DND-41 (cell line): ENCODE measurements around the gene C1orf141.

Experiments used
- ATAC-seq: fragments of 200-7000 bp; cut with Tn5 transposase; 3 replicates; pipeline ENCODE4 v1.9.1; 2021; ENCODE audit warnings: low read depth; ENCODE audit not compliant: insufficient read depth
- DNase-seq: peaks from one replicate; pipeline ENCODE4 v3.0.0-alpha.2; 2020
- H2AFZ ChIP-seq: 2 replicates; pipeline ENCODE4 v1.6.0; 2012; ENCODE audit warnings: low read depth, low read length
- H3K27ac ChIP-seq: 2 replicates; pipeline ENCODE4 v1.5.1; 2012; ENCODE audit warnings: low read length, inconsistent platforms
- H3K27me3 ChIP-seq: fragments of 200-600 bp; sonication (generic); 2 replicates; pipeline ENCODE4 v1.6.0; 2012; ENCODE audit warnings: low read length, mild to moderate bottlenecking, inconsistent platforms; ENCODE audit not compliant: insufficient read depth, poor library complexity
- H3K36me3 ChIP-seq: 2 replicates; pipeline ENCODE4 v1.5.1; 2012; ENCODE audit warnings: low read length, inconsistent platforms; ENCODE audit not compliant: insufficient read depth
- H3K4me1 ChIP-seq: 2 replicates; pipeline ENCODE4 v1.5.1; 2012; ENCODE audit warnings: mild to moderate bottlenecking, low read length; ENCODE audit not compliant: insufficient read depth
- H3K4me2 ChIP-seq: 2 replicates; pipeline ENCODE4 v1.6.0; 2012; ENCODE audit warnings: mild to moderate bottlenecking, moderate library complexity, low read length, inconsistent platforms; ENCODE audit not compliant: insufficient read depth
- H3K4me3 ChIP-seq, 2 experiments: fragments of 200-600 bp in 1 of 2; shearing (Covaris generic) in 1 of 2; 2 replicates each; pipeline ENCODE4 v1.5.1; 2012 to 2016; ENCODE audit warnings: inconsistent platforms in 2 of 2, low read length in 2 of 2, mild to moderate bottlenecking in 2 of 2, low read depth in 1 of 2, moderate library complexity in 1 of 2
- H3K79me2 ChIP-seq: 2 replicates; pipeline ENCODE4 v1.6.0; 2012; ENCODE audit warnings: low read length, inconsistent platforms; ENCODE audit not compliant: insufficient read depth
- H3K9ac ChIP-seq: 2 replicates; pipeline ENCODE4 v1.6.0; 2012; ENCODE audit warnings: low read depth, mild to moderate bottlenecking, inconsistent platforms, low read length, moderate library complexity
- H3K9me3 ChIP-seq: 2 replicates; pipeline ENCODE4 v1.5.1; 2012; ENCODE audit warnings: low read length, moderate library complexity, mild to moderate bottlenecking, inconsistent platforms; ENCODE audit not compliant: insufficient read depth, severe bottlenecking
- H4K20me1 ChIP-seq: 2 replicates; pipeline ENCODE4 v1.6.0; 2012; ENCODE audit warnings: low read length; ENCODE audit not compliant: insufficient read depth
- EZH2 ChIP-seq: IDR thresholded peaks from 3 replicates; pipeline ENCODE4 v1.6.1; 2012; ENCODE audit warnings: borderline replicate concordance, low read depth, mild to moderate bottlenecking, moderate library complexity, low read length, inconsistent platforms; ENCODE audit not compliant: severe bottlenecking
- TF ChIP-seq, protein P1 (sequence below): IDR thresholded peaks from 2 replicates; pipeline ENCODE4 v1.5.1; 2012; ENCODE audit warnings: borderline replicate concordance, low read length, moderate library complexity, mild to moderate bottlenecking; ENCODE audit not compliant: poor library complexity, severe bottlenecking; ENCODE audit errors: extremely low read depth

The C1orf141 gene

DNA sequence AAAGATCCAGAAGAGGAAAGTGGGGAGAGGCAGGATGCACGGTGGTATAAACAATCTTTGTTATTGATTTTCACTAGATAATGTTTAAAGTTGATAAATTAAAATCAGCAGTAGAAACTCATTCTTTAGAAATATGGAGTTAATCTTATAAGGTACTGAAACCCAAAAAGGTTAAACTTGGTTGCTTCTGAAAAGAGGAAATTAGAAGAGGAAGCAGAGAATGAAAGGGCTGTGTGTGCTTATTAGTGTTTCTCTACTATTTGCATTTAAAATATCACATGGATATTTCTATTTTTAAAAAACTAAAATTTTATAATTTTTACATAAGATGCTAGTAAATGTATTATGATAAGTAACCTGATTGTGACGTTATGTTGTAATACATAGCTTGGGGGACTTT lies 24.4 kb downstream of the C1orf141 start:
- Histone ChIP-seq H3K4me3 (no peak overlapping the region), H3K27ac (no peak overlapping the region), H3K9me3 (peaks cover 2% of the 10 kb centered on the region), H3K36me3 (no peaks in the 10 kb centered on the region), H3K27me3 (no peaks in the 10 kb centered on the region), H2AFZ (no peak overlapping the region), H3K79me2 (no peaks in the 10 kb centered on the region), H3K4me1 (no peaks in the 10 kb centered on the region), H4K20me1 (no peaks in the 10 kb centered on the region), H3K4me2 (no peak overlapping the region), H3K9ac (no peak overlapping the region)
- TF ChIP-seq, protein P1, sequence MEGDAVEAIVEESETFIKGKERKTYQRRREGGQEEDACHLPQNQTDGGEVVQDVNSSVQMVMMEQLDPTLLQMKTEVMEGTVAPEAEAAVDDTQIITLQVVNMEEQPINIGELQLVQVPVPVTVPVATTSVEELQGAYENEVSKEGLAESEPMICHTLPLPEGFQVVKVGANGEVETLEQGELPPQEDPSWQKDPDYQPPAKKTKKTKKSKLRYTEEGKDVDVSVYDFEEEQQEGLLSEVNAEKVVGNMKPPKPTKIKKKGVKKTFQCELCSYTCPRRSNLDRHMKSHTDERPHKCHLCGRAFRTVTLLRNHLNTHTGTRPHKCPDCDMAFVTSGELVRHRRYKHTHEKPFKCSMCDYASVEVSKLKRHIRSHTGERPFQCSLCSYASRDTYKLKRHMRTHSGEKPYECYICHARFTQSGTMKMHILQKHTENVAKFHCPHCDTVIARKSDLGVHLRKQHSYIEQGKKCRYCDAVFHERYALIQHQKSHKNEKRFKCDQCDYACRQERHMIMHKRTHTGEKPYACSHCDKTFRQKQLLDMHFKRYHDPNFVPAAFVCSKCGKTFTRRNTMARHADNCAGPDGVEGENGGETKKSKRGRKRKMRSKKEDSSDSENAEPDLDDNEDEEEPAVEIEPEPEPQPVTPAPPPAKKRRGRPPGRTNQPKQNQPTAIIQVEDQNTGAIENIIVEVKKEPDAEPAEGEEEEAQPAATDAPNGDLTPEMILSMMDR = no peak
- TF ChIP-seq EZH2 = no peak
- no peak for DNase-seq
- no peak for ATAC-seq

DNA sequence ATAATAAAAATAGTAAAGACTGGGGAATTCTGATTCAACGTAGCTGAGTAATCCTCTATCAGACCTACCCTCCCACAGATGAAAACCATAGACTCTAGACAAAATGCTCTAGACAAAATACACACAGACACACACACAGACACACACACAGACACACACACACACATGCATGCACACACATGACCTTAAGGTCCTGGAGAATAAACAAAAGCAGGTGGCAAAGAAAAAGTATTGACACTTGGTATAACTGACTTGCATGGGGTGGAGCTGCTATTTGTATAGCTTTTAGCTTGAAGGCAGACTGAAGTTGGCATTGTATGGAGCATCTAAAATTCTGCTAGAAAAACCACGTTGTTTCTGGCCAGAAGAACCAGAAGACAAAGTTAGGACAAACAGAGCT lies 29.3 kb downstream of the C1orf141 start:
- H3K4me2 ChIP-seq = no peak overlapping the region
- no peak overlapping the region for H3K9ac ChIP-seq
- no peaks in the 10 kb centered on the region for H3K36me3 ChIP-seq
- peaks cover 4% of the 10 kb centered on the region for H3K27me3 ChIP-seq
- H3K4me3 ChIP-seq = no peak overlapping the region
- H3K4me1 ChIP-seq = no peaks in the 10 kb centered on the region
- ATAC-seq = no peak
- no peak for TF ChIP-seq EZH2
- TF ChIP-seq, protein P1 = no peak
- H2AFZ ChIP-seq = no peak overlapping the region
- H3K27ac ChIP-seq = no peak overlapping the region
- no peaks in the 10 kb centered on the region for H4K20me1 ChIP-seq
- H3K9me3 ChIP-seq = no peaks in the 10 kb centered on the region
- DNase-seq = no peak
- no peaks in the 10 kb centered on the region for H3K79me2 ChIP-seq

DNA sequence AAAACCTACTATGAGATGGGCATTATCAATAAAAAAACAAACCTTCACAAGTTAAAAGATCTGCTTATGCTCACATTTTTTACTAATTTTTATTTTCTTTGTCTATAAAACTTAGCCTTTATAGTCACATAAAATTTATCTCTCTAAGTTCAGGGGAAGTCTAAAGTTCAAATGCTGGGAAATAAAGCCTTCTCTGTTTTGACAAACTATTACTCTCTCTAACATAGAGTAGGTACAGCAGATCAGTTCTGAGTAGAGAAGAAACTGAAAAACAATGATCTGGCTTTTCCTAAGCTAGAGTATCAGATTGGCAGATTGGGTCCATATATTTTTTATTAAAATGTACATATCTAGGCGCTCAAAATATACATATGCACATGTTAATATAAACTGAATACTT lies 31.2 kb downstream of the C1orf141 start:
- no peak overlapping the region for H3K27ac ChIP-seq
- peaks cover 4% of the 10 kb centered on the region for H3K27me3 ChIP-seq
- ATAC-seq (no peak), DNase-seq (no peak)
- H2AFZ ChIP-seq = no peak overlapping the region
- H3K4me1 ChIP-seq = no peaks in the 10 kb centered on the region
- no peaks in the 10 kb centered on the region for H3K9me3 ChIP-seq
- H3K4me3 ChIP-seq = no peak overlapping the region
- no peaks in the 10 kb centered on the region for H3K79me2 ChIP-seq
- no peak overlapping the region for H3K9ac ChIP-seq
- no peak overlapping the region for H3K4me2 ChIP-seq
- H3K36me3 ChIP-seq = no peaks in the 10 kb centered on the region
- TF ChIP-seq EZH2 = no peak
- H4K20me1 ChIP-seq = no peaks in the 10 kb centered on the region

DNA sequence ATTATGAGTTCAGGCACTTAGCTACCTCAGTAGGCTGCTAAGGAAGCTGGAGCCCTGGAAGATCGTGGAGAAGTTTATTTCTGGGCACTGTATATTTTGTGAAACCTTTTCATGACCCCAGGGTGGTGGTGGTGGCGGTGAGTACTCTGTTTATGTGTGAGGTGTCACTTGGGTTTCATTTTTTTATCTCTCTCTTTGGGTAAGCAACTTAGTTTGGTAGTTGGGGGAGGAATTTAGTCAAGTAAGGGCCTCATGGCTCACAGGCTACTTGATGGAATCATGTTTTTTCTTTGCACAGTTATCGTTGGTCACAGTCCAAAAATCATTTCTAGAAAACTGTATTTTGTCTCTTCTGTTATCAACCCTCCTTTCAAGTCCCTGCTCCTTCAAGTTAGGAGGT lies 33.9 kb downstream of the C1orf141 start:
- Histone ChIP-seq H3K4me1 (no peaks in the 10 kb centered on the region), H3K27ac (no peak overlapping the region), H3K79me2 (no peaks in the 10 kb centered on the region), H3K9ac (no peak overlapping the region), H3K27me3 (peaks cover 4% of the 10 kb centered on the region), H2AFZ (no peak overlapping the region), H3K4me3 (no peak overlapping the region), H3K4me2 (no peak overlapping the region), H3K9me3 (no peaks in the 10 kb centered on the region), H4K20me1 (no peaks in the 10 kb centered on the region), H3K36me3 (no peaks in the 10 kb centered on the region)
- TF ChIP-seq, protein P1 = no peak
- TF ChIP-seq EZH2 = no peak
- ATAC-seq = no peak
- no peak for DNase-seq
